PFSK-1 (cell line): ENCODE measurements around the gene MOXD1.

Experiments used
- FOXP2 ChIP-seq: optimal IDR thresholded peaks from 2 replicates; pipeline ENCODE3; 2011; ENCODE audit warnings: borderline replicate concordance, control low read depth, inconsistent platforms; ENCODE audit not compliant: insufficient read depth; ENCODE audit errors: extremely low read length, extremely low read depth
- POLR2AphosphoS5 ChIP-seq: IDR thresholded peaks from 2 replicates; pipeline ENCODE4 v1.6.1; 2012; ENCODE audit warnings: low read depth, mild to moderate bottlenecking, control low read depth, low read length, moderate library complexity
- SIN3A ChIP-seq: IDR thresholded peaks from 2 replicates; pipeline ENCODE4 v1.6.1; 2012; ENCODE audit warnings: mild to moderate bottlenecking, low read length, moderate library complexity, borderline replicate concordance; ENCODE audit not compliant: insufficient read depth
- TAF1 ChIP-seq: IDR thresholded peaks from 2 replicates; pipeline ENCODE4 v1.6.1; 2012; ENCODE audit warnings: low read length, control low read depth, borderline replicate concordance; ENCODE audit not compliant: insufficient read depth
- TF ChIP-seq, protein P1 (sequence below), 2 experiments: IDR thresholded peaks; 2 replicates each; pipeline versions ENCODE4 v1.6.1 to v1.8.0; 2011 to 2012; ENCODE audit warnings: low read depth in 2 of 2, low read length in 2 of 2, control low read depth in 1 of 2, inconsistent platforms in 1 of 2, mild to moderate bottlenecking in 1 of 2, moderate library complexity in 1 of 2; ENCODE audit not compliant: insufficient read depth in 1 of 2

DNA sequence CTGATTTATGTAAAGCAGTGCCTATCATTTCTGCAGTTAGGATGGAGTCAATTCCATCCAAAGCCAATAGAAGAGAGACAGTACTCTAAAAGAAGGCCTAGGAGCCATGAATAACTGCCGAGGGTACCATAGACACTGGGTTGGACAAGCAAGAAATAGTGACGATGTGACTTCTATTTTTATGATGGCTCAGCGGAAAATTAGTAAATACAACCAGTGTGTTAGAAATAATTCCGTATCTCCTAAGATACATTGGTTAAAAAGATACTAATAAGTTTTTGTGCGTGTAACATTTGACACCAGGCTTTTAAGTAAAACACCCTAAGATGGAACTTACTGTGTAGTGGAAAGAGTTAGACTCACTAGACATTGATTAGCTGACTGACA, 45.6 kb upstream of the MOXD1 start:
- TF ChIP-seq, protein P1, sequence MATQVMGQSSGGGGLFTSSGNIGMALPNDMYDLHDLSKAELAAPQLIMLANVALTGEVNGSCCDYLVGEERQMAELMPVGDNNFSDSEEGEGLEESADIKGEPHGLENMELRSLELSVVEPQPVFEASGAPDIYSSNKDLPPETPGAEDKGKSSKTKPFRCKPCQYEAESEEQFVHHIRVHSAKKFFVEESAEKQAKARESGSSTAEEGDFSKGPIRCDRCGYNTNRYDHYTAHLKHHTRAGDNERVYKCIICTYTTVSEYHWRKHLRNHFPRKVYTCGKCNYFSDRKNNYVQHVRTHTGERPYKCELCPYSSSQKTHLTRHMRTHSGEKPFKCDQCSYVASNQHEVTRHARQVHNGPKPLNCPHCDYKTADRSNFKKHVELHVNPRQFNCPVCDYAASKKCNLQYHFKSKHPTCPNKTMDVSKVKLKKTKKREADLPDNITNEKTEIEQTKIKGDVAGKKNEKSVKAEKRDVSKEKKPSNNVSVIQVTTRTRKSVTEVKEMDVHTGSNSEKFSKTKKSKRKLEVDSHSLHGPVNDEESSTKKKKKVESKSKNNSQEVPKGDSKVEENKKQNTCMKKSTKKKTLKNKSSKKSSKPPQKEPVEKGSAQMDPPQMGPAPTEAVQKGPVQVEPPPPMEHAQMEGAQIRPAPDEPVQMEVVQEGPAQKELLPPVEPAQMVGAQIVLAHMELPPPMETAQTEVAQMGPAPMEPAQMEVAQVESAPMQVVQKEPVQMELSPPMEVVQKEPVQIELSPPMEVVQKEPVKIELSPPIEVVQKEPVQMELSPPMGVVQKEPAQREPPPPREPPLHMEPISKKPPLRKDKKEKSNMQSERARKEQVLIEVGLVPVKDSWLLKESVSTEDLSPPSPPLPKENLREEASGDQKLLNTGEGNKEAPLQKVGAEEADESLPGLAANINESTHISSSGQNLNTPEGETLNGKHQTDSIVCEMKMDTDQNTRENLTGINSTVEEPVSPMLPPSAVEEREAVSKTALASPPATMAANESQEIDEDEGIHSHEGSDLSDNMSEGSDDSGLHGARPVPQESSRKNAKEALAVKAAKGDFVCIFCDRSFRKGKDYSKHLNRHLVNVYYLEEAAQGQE (IDR thresholded peaks at IDR 0.05; ENCODE audit: insufficient read depth in 1 of 2, low read depth in 2 of 2, low read length in 2 of 2) = no peak
- TF ChIP-seq FOXP2 = no peak
- no peak for TF ChIP-seq POLR2AphosphoS5
- no peak for TF ChIP-seq SIN3A
- no peak for TF ChIP-seq TAF1
